C1 segment of cervical spinal cord (tissue), 14 donors: ENCODE measurements around the gene GPER1.
"Not testable (repeated sequence)": the region's sequence is repeated elsewhere in the genome, so short reads cannot be mapped to it uniquely, and the experiment has no call there.

Source experiments
- DNase-seq, 14 donors: peaks; one replicate each; lab custom pipeline; 2025; lab: John Stamatoyannopoulos, UW

The GPER1 gene

GRCh38 chr7:1140476-1141104, 52.7 kb downstream of the GPER1 start:
- no peak for DNase-seq

- no peak for DNase-seq
Measured at GRCh38 chr7:1141651-1142050, 53.7 kb downstream of the GPER1 start.

- no peak for DNase-seq
Measured at GRCh38 chr7:1142051-1142635, 54.2 kb downstream of the GPER1 start.

- DNase-seq: not testable (repeated sequence)
Measured at GRCh38 chr7:1143031-1143430, 55.1 kb downstream of the GPER1 start.
